Left colon (tissue), 2 donors: ENCODE results near the gene RALB. TPM values are rescaled to one million over a fixed set of nuclear protein-coding genes. Genes with fewer than 3 reads are reported as not detected.

Experiments used
- ATAC-seq: fragments of 200-7000 bp; cut with Tn5 transposase; one replicate; pipeline ENCODE4 v1.9.1; 2020; ENCODE audit warnings: mild to moderate bottlenecking, moderate library complexity
- DNase-seq, 2 donors: peaks; one replicate each; pipeline ENCODE4 v3.0.0-alpha.2; 2020
- intact Hi-C, 2 donors: fragments of 100-400 bp; cut with DNase I in 1 of 2; cut with micrococcal nuclease in 1 of 2; formaldehyde crosslinking; loops; one replicate each; pipeline versions ENCODE4 v1.11.2 to v1.14.0; 2022; cut with DNase I, micrococcal nuclease
- total RNA-seq, 2 donors: library from RNA; stranded (reverse); fragmentation: NEBNext Ultra II Directional; extraction: Animal tissue kit (Norgen Biotek cat#: 25700); gene quantifications; one replicate each; pipeline ENCODE4 v1.2.1, GENCODE V29; 2021
- donor health status: DM: no; HTN: no; CAD: no.
- donor health status: DM: yes; HTN: yes; CAD: no.

The RALB gene
- total RNA-seq, 2 donors from 2014 or later = 81.9 to 92.1 TPM

GRCh38 chr2:120278901-120279300 lies 26.2 kb downstream of the RALB start:
- DNase-seq = no peak
- ATAC-seq = no peak
- intact Hi-C loops = no loop called here

- ATAC-seq (no peak), DNase-seq (no peak)
- intact Hi-C loops = no loop called here
Measured at GRCh38 chr2:120279708-120280107, 27.1 kb downstream of the RALB start.

DNA sequence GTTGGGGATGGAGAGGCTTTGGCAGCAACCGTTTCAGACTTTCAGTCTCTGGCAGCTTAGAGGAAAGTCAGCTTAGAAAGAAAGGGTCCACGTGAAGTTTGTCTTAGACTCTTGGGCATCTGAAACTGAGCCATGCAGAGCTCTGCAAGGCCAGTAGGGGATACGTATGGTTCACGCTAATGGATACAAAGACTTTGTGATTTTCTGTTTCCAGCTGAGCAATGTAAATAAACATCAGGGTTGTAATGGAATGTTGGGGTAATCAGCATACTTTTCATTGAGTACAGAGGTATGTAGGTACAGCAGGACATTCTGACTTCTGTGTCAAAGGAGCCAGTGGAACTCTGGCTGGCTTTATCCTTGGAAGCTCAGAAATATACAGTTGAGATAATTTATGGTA lies 31.0 kb downstream of the RALB start:
- no peak for ATAC-seq

GRCh38 chr2:120285056-120285455 lies 32.4 kb downstream of the RALB start:
- intact Hi-C loops = no loop called here
- DNase-seq (no peak), ATAC-seq (no peak)

More for the DNA sequence above, 31.0 kb downstream of the RALB start:
- no peak for DNase-seq
- intact Hi-C loops = no loop called here

DNA sequence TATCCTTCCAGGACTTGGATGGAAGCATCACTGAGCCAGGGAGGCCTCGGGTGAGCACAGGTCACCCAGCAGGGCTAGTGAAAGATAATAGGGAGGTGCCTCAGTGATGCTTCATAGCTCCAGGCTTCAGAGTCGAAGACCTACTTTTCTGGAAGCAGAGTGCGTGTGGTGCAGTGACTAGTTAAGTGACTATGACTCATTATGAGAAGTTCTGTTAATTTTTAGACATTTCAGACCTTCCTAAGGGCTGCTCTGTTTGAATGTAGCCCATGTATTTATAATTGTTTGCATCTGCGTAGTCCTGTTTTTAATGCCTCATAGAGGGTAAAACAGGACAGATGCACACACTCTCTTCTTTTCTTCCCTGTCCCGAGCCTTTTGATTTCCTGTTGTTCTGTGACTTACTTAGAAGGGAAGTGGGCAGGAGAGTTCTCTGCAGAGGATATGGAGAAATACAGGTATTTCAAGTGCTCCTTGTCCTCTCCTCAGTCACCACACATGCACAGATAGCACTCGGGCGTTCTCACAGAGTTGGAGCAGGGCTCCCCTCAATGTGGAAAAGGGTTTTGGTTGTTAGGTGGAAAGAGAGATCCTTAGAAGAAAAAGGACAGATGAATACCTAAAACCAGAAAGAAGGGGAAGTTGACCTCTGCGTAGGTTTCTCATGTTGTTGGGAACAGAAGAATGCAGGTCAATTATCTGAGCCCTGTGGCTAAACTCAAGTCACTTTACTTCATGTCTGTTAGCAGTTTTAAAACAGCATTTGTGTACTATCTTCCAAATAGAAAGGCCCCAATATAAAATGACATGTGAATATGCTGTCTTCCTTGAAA lies 34.7 kb downstream of the RALB start:
- intact Hi-C loops = no loop called here
- no peak for DNase-seq
- peak; percentile 30 for ATAC-seq

DNA sequence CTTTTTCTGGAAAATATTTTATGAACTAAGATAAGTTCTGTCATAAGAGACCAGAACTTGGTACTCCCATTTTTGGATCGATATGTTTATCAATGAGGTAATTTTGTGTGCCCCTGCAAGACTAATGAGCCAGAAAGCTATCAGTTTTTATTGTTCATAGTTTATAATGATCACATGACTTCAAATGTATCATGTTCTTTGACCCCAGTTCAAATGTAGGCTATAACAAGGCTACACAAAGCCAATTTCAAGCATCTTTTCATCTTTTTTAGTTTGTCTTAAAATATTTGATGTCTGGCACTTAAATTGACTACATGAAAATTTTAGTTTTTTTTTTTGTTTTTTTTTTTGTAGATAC lies 35.3 kb downstream of the RALB start:
- DNase-seq (no peak), ATAC-seq (peak; percentile 45)
- intact Hi-C loops = no loop called here

DNA sequence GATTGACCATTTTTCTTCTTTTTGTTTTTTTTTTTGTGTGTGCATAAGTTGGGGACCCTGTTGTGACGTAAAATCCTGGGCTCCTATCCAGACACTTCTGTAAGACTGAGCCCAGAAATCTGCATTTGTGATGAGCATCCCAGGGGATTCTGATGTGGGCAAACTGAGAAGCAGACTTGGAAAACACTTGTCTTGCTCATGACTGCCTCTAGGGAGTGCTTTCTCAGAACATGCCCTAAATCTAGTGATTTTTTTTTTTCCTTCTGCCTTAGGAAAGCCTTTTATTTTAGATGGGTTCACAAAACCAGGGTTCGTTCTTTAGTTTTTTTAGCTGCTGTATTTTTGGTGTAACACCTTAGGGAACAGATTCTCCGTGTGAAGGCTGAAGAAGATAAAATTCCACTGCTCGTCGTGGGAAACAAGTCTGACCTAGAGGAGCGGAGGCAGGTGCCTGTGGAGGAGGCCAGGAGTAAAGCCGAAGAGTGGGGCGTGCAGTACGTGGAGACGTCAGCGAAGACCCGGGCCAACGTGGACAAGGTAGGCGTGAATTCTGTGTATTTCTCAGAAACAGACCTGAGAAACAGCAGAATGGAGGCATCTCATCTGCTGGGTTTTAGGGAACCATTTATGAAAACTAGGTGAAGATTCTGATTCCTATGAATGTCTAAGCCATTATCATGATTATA lies 36.7 kb downstream of the RALB start:
- intact Hi-C loops = no loop called here
- DNase-seq = no peak
- ATAC-seq = no peak

GRCh38 chr2:120290737-120291136 lies 38.1 kb downstream of the RALB start:
- intact Hi-C loops = no loop called here
- ATAC-seq (no peak), DNase-seq (no peak)

DNA sequence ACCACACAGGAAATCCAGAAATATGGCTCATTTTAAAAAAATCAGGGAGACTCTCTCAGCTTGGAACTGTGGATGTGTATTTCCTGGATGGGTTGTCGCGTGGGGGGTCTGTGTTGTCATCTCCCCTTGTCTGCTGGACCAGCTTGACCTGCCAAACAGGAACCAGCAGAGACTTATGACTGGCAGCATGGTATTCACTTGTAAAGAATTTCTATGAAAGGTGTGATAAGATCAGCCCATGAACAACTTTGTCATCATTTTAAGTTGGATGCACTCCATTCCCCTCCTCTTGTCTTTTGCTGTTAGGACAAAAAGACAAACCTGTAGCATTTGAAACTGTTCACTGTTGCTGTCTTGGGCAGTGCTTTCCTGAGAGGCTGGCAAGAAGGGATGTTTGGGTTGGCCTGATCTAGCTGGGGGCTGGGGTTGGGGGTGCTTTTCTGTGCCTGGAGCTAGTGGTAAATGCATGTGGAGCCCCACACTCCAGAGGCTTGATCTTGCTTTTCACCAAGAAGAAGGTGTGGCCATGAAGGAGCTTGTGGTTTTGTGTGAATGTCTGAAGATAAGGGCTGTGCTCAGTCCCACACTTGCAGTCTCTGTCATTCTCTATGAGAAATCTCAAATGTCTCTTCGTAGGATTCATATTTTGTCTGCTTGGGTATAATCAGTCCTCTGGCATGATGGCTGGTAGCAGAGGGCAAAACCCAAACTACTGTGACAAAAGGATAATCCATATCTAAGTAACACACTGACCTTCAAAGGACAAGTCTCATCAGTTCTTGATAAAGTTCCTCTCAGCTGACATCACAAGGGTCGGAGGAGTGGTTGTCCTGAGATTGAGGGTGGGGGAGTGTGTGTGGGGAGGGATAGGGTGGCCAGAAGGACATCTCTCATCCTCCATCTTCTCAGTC lies 39.0 kb downstream of the RALB start:
- no peak for ATAC-seq
- intact Hi-C loops = no loop called here
- DNase-seq = no peak

DNA sequence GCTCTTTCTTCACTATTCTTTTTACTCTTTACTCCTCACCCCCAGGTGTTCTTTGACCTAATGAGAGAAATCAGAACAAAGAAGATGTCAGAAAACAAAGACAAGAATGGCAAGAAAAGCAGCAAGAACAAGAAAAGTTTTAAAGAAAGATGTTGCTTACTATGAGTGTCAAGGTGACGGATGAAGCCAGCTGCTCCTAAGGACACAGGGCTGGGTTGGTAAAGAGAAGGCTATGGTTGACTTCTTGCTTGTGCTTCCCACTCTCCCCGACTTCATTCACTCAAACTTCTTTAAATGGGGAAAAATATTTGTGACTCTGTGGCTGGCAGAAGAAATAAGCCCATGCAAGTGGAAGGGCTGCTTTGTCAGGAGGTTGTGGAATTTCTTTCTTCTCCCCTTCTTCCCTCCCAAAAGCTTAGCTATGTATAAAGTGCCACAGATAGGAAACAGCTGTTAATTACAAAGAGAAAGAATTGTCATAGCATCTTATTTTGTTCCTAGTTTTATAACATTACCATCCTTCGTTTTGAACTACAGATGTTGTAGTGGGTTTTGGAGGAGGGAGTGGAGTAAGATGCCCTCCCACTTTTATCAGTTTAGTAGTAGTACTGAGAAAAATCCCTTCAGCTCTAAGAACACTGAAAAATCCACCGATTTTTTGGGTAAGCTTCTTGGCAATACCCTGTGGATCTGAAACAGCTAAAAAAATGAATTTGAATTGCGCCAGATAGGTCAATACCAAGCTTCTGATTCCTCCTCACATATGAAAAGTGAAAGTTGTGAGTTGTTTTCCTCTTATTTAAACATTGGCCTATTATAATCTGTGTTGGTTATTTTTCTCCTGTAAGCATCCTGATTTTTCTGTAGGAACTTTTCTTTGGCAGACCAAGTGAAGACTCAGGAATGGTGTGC lies 40.7 kb downstream of the RALB start:
- intact Hi-C loops = no loop called here
- DNase-seq (no peak), ATAC-seq (no peak)

- ATAC-seq (no peak), DNase-seq (no peak)
- intact Hi-C loops = no loop called here
Measured at GRCh38 chr2:120294008-120294340, 41.3 kb downstream of the RALB start.

DNA sequence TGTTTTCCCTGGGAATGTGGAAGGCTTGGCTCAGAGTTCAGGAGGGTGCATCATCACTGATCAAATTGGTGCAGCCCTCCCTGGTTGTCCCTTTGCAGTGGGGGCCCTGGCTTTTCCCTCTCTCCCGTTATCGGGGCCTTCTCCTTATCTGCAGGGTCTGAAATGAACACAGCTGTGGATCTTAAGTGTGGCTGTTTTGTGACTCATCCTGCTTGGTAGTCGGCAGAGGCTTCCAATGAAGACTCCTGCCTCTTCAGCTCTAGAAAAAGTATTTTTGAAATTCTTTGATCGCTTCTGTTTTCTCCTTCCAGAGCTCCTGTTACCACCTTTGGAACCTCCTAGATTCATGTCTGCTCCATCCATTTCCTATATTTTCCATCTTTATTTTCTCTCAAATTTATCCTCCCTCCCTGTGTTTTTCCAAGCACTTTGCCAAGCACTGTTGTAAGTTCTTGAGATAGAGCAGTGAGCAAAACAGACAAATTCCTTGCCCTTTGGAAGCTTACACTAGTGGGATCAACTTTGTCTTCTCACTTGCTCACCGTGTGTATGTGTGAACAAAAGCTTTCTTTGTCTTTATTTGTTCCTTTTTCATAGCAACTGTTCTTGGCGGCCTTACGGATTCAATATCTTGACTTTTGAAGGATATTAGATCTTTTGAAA lies 45.7 kb downstream of the RALB start:
- DNase-seq (no peak), ATAC-seq (no peak)
- intact Hi-C loops = no loop called here

DNA sequence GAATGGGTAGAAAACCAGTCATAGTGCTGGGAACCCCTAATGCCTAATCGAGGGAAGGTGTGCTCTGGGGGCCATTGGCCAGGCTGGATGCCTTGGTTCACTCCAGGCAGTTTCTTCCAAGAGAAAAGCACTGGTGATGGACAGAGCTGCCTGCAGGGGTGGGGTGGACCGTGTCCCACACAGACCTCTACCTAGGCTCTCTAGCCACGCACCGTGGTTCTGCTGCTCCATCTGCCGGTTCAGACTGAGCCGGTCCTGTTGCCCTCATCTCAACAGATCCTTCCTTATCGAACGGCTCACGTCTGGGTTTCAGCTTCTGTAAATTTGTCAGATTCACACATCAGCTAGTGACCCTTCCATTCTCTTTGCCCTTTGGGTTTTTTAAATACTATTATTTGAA lies 46.4 kb downstream of the RALB start:
- no peak for ATAC-seq
- no peak for DNase-seq
- intact Hi-C loops = no loop called here

GRCh38 chr2:120299561-120299960 lies 46.9 kb downstream of the RALB start:
- ATAC-seq (no peak), DNase-seq (no peak)
- intact Hi-C loops = no loop called here

DNA sequence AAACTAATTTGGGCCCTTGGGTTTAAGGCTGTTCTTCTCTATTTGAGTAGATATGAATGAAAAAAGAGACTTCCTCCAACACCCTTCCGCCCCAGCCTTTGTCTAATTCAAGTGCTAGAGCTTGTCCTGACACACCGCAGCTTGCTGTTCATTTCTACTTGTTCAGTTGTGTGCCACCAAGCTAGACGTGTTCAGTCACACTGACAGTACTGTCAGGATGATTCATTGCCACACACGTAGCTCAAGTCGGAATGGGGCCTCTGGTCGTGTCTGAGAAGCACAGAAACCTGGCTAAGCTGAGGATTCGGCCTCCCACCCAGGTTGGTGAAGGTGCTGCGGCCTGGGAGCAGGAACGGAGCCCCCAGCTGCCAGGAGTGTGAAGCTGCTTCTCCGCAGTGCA lies 47.7 kb downstream of the RALB start:
- DNase-seq = no peak
- no peak for ATAC-seq

GRCh38 chr2:120301284-120301683 lies 48.6 kb downstream of the RALB start:
- DNase-seq (no peak), ATAC-seq (no peak)
- intact Hi-C loops = no loop called here

More for the DNA sequence above, 47.7 kb downstream of the RALB start:
- intact Hi-C loops = no loop called here

DNA sequence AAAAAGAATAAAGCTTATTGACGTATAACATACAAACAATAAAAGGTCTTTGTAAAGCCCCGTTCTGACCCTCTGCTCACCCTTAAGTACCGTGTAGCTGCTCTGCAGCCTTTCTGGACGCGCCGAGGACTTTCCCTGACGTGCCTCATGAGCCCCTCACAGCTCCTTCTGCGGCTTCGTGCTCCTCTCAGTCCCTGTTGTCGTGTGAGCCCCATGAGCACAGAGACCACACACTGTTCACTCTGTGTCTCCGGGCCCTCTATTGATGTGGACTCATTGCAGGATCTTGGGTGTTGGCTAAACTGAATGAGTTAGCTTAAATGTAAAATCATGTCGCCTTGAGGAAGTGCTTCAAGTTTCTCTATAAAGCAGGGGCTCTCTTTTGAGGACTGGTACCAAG lies 49.6 kb downstream of the RALB start:
- DNase-seq (no peak), ATAC-seq (no peak)
- intact Hi-C loops = no loop called here

DNA sequence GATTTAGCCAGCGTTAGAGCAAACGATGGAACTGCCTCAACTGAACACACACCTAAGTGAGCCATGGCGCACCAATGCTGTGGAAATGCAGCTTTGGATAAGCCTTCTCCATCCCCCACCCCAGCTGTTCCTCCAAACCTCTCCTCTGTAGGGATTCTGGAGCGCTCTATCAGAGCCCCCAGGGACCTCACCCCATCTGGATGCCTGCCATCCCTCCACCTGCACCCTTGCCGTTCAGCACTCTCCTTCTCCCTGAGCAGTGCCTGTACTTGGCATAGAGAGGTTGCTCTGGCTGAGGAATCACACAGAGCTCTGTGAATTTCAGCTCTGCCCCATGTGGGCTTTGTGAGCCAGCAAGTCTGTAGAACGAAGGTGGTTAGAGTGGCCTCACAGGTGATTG lies 50.5 kb downstream of the RALB start:
- intact Hi-C loops = no loop called here
- no peak for ATAC-seq
- no peak for DNase-seq
